Right lobe of liver (tissue), 6 donors: ENCODE data around the gene MIER2. TPM values are rescaled to one million over a fixed set of nuclear protein-coding genes. Genes with fewer than 3 reads are reported as not detected.
A peak's percentile ranks its signal among the peaks of the same experiment; 100 is the strongest.

Experiments used
- ATAC-seq, 4 donors: fragments of 200-7000 bp; cut with Tn5 transposase; one replicate each; pipeline ENCODE4 v1.9.1; 2020; ENCODE audit warnings: mild to moderate bottlenecking in 4 of 4, moderate library complexity in 4 of 4
- DNase-seq, 3 donors: peaks; one replicate each; pipeline ENCODE4 v3.0.0-alpha.2; 2020
- H3K27ac ChIP-seq, 3 donors: fragments of 200-600 bp; one replicate each; pipeline ENCODE4 v1.8.0; 2022
- H3K27me3 ChIP-seq, 2 donors: fragments of 200-600 bp; one replicate each; pipeline ENCODE4 v1.8.0; 2022
- H3K36me3 ChIP-seq, 4 donors: fragments of 200-600 bp; sonication (generic) in 1 of 4; one replicate each; pipeline versions ENCODE4 v1.5.1 to v1.8.0; 2017 to 2022; ENCODE audit warnings: control low read depth in 1 of 4
- H3K4me1 ChIP-seq, 4 donors: fragments of 200-600 bp; sonication (generic) in 1 of 4; one replicate each; pipeline versions ENCODE4 v1.5.1 to v1.8.0; 2017 to 2022; ENCODE audit warnings: control low read depth in 1 of 4
- H3K4me3 ChIP-seq, 3 donors: fragments of 200-600 bp; one replicate each; pipeline ENCODE4 v1.8.0; 2022
- H3K9me3 ChIP-seq, 4 donors: fragments of 200-600 bp; sonication (generic) in 1 of 4; one replicate each; pipeline versions ENCODE4 v1.5.1 to v1.8.0; 2017 to 2022; ENCODE audit warnings: control low read depth in 1 of 4
- CTCF ChIP-seq, 4 donors: fragments of 200-600 bp in 3 of 4; fragments of 450-650 bp in 1 of 4; IDR thresholded peaks; one replicate each; pipeline versions ENCODE4 v1.5.1 to v1.8.0; 2016 to 2022; ENCODE audit warnings: antibody characterized with exemption in 4 of 4, mild to moderate bottlenecking in 2 of 4
- POLR2A ChIP-seq: fragments of 450-650 bp; IDR thresholded peaks from one replicate; pipeline ENCODE4 v1.6.1; 2017; ENCODE audit warnings: antibody characterized with exemption, mild to moderate bottlenecking
- WGBS: methylation state at CpG from one replicate; pipeline ENCODE4 v1.1.6; 2018; ENCODE audit warnings: low coverage, low lambda C conversion rate; ENCODE audit not compliant: insufficient coverage; ENCODE audit errors: missing lambda C conversion rate; 5-methylcytosine and 5-hydroxymethylcytosine counted together
- intact Hi-C, 2 donors: fragments of 100-400 bp; cut with DNase I; formaldehyde crosslinking; loops; one replicate each; pipeline versions ENCODE4 v1.11.2 to v1.14.1; 2022
- total RNA-seq, 6 experiments: library from RNA; depleted of rRNA in 2 of 6; stranded (reverse); fragments of >200 nt in 2 of 6; fragmentation: NEBNext Ultra II Directional in 3 of 6; extraction: Animal tissue kit (Norgen Biotek cat#: 25700) in 3 of 6; gene quantifications; one replicate each; pipeline versions ENCODE4 v1.1.0 to v1.2.4, GENCODE V29; 2016 to 2023
- donor health status: DM: no; HTN: yes; CAD: no.
- donor health status: DM: no; HTN: no; CAD: no.
- donor health status: DM: no; HTN: no; CAD: no.
- donor health status: DM: no; HTN: yes; CAD: no.
- donor health status: DM: no; HTN: yes; CAD: no.

Gene MIER2
- total RNA-seq, 6 experiments from 2014 or later, result 3.1 to 7.3 (median 4.5) TPM

GRCh38 chr19:310141-310651 is 34.4 kb downstream of the MIER2 start:
- no peak overlapping the region for H3K27ac ChIP-seq
- no peaks in the 10 kb centered on the region for H3K27me3 ChIP-seq
- no peaks in the 10 kb centered on the region for H3K9me3 ChIP-seq
- H3K4me1 ChIP-seq, result no peaks in the 10 kb centered on the region
- WGBS, result 76% methylated on average over 9 of the region's 30 CpGs
- H3K4me3 ChIP-seq, result no peak overlapping the region
- H3K36me3 ChIP-seq, result peaks cover 0 to 12% (median 5%) of the 10 kb centered on the region in 4 donors
- TF ChIP-seq POLR2A (no peak), CTCF (IDR thresholded peaks at IDR 0.05) (no peak)
- DNase-seq (no peak), ATAC-seq (no peak)
- intact Hi-C loops, result no loop called here

GRCh38 chr19:309206-309565 is 35.4 kb downstream of the MIER2 start:
- H3K4me1 ChIP-seq, result no peaks in the 10 kb centered on the region
- H3K4me3 ChIP-seq, result no peak overlapping the region
- ATAC-seq (no peak), DNase-seq (no peak)
- 100% methylated on average over 1 of the region's 14 CpGs for WGBS
- no peaks in the 10 kb centered on the region for H3K27me3 ChIP-seq
- TF ChIP-seq POLR2A, result no peak
- no peak for TF ChIP-seq CTCF (IDR thresholded peaks at IDR 0.05)
- H3K27ac ChIP-seq, result no peak overlapping the region
- H3K36me3 ChIP-seq, result peaks cover 0 to 12% (median 4%) of the 10 kb centered on the region in 4 donors
- H3K9me3 ChIP-seq, result no peaks in the 10 kb centered on the region
- intact Hi-C loops, result no loop called here

- H3K27ac ChIP-seq, result no peak overlapping the region
- no peak overlapping the region for H3K4me3 ChIP-seq
- TF ChIP-seq POLR2A (no peak), CTCF (IDR thresholded peaks at IDR 0.05) (no peak)
- 94% methylated on average over 11 of the region's 48 CpGs for WGBS
- H3K27me3 ChIP-seq, result no peaks in the 10 kb centered on the region
- H3K9me3 ChIP-seq, result no peaks in the 10 kb centered on the region
- no peaks in the 10 kb centered on the region for H3K4me1 ChIP-seq
- no peak for DNase-seq
- peak in 1 of 4 donors; percentile 6 for ATAC-seq
- H3K36me3 ChIP-seq, result peaks cover 0 to 12% (median 4%) of the 10 kb centered on the region in 4 donors
- intact Hi-C loops, result no loop called here
These were observed 36.0 kb downstream of the MIER2 start for GRCh38 chr19:308471-309205.

- Histone ChIP-seq H3K4me3 (no peak overlapping the region), H3K9me3 (no peaks in the 10 kb centered on the region), H3K27me3 (no peaks in the 10 kb centered on the region), H3K27ac (no peak overlapping the region), H3K4me1 (no peaks in the 10 kb centered on the region), H3K36me3 (peaks cover 0 to 12% (median 4%) of the 10 kb centered on the region in 4 donors)
- 67% methylated on average over 1 of the region's 21 CpGs for WGBS
- ATAC-seq, result peak in 1 of 4 donors; percentile 5
- intact Hi-C loops, result no loop called here
- no peak for DNase-seq
- no peak for TF ChIP-seq POLR2A
- no peak for TF ChIP-seq CTCF (IDR thresholded peaks at IDR 0.05)
These were observed 36.7 kb downstream of the MIER2 start for GRCh38 chr19:307793-308420.
